Progenitor cell of endocrine pancreas (in vitro differentiated cells): ENCODE measurements around the gene DGCR2. TPM values are rescaled to one million over a fixed set of nuclear protein-coding genes. Genes with fewer than 3 reads are reported as not detected.
"Not testable (repeated sequence)": the region's sequence is repeated elsewhere in the genome, so short reads cannot be mapped to it uniquely, and the experiment has no call there.

ENCODE experiments used
- DNase-seq: peaks from one replicate; pipeline ENCODE4 v3.0.0; 2021; ENCODE audit warnings: low spot score; ENCODE audit not compliant: unreplicated experiment
- H3K27ac Mint-ChIP-seq: 2 replicates; pipeline ENCODE4 v1.8.0; 2021; ENCODE audit warnings: mild to moderate bottlenecking, moderate library complexity, mixed read lengths
- H3K27me3 Mint-ChIP-seq: 2 replicates; pipeline ENCODE4 v1.8.0; 2021; ENCODE audit warnings: mixed read lengths
- H3K36me3 Mint-ChIP-seq: 2 replicates; pipeline ENCODE4 v1.8.0; 2022; ENCODE audit warnings: mixed read lengths; ENCODE audit not compliant: insufficient read depth
- H3K4me1 Mint-ChIP-seq: 2 replicates; pipeline ENCODE4 v1.8.0; 2021; ENCODE audit warnings: low read depth, mixed read lengths
- H3K4me3 Mint-ChIP-seq: 2 replicates; pipeline ENCODE4 v1.8.0; 2021; ENCODE audit warnings: low read depth, mild to moderate bottlenecking, moderate library complexity, mixed read lengths
- H3K9me3 Mint-ChIP-seq: 2 replicates; pipeline ENCODE4 v1.8.0; 2021; ENCODE audit warnings: low read depth, mixed read lengths
- total RNA-seq: library from RNA; stranded (reverse); gene quantifications from 2 replicates; pipeline ENCODE4 v1.2.1, GENCODE V29; 2021
- TF ChIP-seq, protein P1 (sequence below): fragments of 200-600 bp; sonication (generic); IDR thresholded peaks from one replicate; pipeline ENCODE4 v1.5.0; 2021; ENCODE audit warnings: antibody characterized with exemption, mild to moderate bottlenecking; ENCODE audit not compliant: unreplicated experiment

The DGCR2 gene
- total RNA-seq, 1 donor from 2014 or later = 89.1 TPM

DNA sequence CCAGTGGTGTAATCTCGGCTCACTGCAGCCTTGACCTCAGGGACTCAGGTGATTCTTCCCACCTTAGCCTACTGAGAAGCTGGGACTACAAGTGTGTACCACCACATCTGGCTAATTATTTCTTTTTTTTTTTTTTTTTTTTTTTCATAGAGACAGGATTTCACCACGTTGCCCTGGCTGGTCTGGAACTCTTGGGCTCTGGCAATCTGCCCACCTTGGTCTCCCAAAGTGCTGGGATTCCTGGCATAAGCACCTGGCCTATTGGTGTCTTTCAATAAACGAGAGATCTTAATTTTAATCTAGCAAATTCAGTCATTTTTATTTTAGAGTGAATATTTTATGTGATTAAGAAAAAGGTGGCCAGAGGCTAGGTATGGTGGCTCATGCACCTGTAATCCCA lies 40.1 kb downstream of the DGCR2 start:
- H3K4me1 Mint-ChIP-seq = no peaks in the 10 kb centered on the region
- H3K36me3 Mint-ChIP-seq = peaks cover 22% of the 10 kb centered on the region
- no peak overlapping the region for H3K27ac Mint-ChIP-seq
- no peak for DNase-seq
- no peaks in the 10 kb centered on the region for H3K27me3 Mint-ChIP-seq
- TF ChIP-seq, protein P1, sequence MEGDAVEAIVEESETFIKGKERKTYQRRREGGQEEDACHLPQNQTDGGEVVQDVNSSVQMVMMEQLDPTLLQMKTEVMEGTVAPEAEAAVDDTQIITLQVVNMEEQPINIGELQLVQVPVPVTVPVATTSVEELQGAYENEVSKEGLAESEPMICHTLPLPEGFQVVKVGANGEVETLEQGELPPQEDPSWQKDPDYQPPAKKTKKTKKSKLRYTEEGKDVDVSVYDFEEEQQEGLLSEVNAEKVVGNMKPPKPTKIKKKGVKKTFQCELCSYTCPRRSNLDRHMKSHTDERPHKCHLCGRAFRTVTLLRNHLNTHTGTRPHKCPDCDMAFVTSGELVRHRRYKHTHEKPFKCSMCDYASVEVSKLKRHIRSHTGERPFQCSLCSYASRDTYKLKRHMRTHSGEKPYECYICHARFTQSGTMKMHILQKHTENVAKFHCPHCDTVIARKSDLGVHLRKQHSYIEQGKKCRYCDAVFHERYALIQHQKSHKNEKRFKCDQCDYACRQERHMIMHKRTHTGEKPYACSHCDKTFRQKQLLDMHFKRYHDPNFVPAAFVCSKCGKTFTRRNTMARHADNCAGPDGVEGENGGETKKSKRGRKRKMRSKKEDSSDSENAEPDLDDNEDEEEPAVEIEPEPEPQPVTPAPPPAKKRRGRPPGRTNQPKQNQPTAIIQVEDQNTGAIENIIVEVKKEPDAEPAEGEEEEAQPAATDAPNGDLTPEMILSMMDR = no peak
- peaks cover 3% of the 10 kb centered on the region for H3K9me3 Mint-ChIP-seq
- no peak overlapping the region for H3K4me3 Mint-ChIP-seq

DNA sequence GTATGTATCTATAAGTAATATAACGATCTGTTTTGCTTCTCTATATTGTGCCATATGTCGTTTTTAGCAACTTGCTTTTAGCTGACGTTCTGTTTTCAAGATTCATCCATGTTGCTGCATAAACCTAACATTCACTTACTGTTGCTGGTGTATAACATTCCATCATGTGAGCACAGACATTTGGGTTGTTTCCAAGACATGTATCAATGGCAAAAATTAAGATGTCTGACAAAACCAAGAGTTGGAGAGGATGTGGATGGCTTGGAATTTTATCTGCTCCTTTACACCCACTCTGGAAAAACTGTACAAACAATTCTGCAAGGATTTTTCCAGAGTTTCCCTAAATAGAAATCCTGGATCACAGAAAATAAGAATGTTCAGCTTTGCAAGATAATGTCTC lies 40.9 kb downstream of the DGCR2 start:
- Mint-ChIP-seq H3K4me1 (peaks cover 2% of the 10 kb centered on the region), H3K36me3 (peaks cover 20% of the 10 kb centered on the region), H3K27me3 (no peaks in the 10 kb centered on the region), H3K9me3 (peaks cover 3% of the 10 kb centered on the region), H3K27ac (no peak overlapping the region), H3K4me3 (no peak overlapping the region)
- TF ChIP-seq, protein P1 = no peak
- DNase-seq = no peak

DNA sequence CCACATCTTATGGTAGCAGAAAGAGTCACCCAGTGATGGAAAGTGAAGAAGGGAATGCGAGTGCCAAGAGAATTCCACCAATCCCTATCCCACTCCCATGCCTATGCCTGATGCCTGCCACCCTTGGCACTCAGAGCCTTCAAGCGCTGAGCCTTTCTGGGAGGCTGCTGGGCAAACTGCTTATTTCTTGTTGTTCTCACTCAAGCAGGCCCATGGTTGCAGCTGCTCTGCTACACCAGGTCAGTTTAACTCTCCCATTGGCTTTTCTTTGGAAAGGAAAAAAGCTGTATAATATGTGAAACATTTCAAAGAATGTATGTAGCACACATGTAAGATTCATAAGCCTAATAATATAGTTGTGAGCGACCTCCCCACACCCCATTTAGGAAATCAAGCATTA lies 41.4 kb downstream of the DGCR2 start:
- TF ChIP-seq, protein P1 = no peak
- no peak overlapping the region for H3K27ac Mint-ChIP-seq

DNA sequence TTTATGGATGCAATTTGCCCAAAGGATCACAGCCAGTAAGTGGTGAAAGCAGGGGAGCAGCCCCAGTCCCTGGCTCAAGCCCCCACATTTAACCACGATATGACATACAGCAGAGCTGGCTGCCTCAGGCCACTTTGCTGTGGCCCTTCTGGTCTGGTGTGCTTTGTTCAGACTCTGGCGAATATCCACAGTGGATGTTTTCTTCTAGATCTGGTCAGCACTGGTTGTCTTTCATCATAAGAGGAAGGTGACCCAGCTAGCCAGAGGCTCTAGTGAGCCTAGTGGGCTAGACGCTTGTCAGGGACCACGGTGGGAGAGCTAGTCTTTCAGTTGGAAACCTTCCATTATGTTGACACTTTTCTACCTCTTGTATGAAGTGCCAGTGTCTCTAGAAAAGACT lies 42.5 kb downstream of the DGCR2 start:
- TF ChIP-seq, protein P1 = no peak
- Mint-ChIP-seq H3K9me3 (peaks cover 3% of the 10 kb centered on the region), H3K36me3 (peaks cover 18% of the 10 kb centered on the region), H3K27me3 (no peaks in the 10 kb centered on the region), H3K27ac (no peak overlapping the region), H3K4me3 (no peak overlapping the region), H3K4me1 (peaks cover 3% of the 10 kb centered on the region)
- no peak for DNase-seq

More for the DNA sequence above, 41.4 kb downstream of the DGCR2 start:
- no peak for DNase-seq
- peaks cover 3% of the 10 kb centered on the region for H3K9me3 Mint-ChIP-seq
- no peak overlapping the region for H3K4me3 Mint-ChIP-seq
- peaks cover 3% of the 10 kb centered on the region for H3K4me1 Mint-ChIP-seq
- H3K36me3 Mint-ChIP-seq = peaks cover 21% of the 10 kb centered on the region
- no peaks in the 10 kb centered on the region for H3K27me3 Mint-ChIP-seq

DNA sequence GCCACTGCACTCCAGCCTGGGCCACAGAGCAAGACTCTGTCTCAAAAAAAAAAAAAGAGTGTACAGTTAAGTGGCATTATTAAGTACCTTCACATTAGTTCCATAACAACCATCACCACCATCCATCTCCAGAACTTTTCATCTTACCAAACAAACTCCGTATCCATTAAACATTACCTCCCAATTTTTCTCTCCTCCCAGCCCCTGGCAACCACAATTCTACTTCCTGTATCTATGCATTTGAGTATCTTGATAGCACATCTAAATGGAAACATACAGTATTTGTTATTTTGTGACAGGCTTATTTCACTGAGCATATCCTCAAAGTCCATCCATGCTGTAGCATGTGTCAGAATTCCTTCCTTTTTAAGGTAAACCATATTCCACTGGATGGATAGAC lies 46.8 kb downstream of the DGCR2 start:
- Mint-ChIP-seq H3K9me3 (peaks cover 3% of the 10 kb centered on the region), H3K36me3 (peaks cover 18% of the 10 kb centered on the region), H3K27ac (no peak overlapping the region), H3K27me3 (no peaks in the 10 kb centered on the region), H3K4me3 (no peak overlapping the region), H3K4me1 (peaks cover 3% of the 10 kb centered on the region)
- TF ChIP-seq, protein P1 = no peak
- DNase-seq = no peak

DNA sequence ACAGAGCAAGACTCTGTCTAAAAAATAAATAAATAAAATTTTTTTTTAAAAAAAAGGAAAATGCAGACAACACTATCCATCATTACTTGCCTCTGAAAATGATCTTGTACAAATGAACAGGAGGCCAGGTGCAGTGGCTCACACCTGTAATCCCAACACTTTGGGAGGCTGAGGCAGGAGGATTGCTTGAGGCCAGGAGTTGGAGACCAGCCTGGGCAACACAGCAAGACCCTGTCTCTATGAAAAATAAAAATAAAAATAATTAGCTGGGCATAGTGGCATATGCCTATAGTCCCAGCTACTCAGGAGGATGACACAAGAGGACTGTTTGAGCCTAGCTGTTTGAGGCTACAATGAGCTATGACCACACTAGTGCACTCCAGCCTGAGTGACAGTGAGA lies 49.4 kb downstream of the DGCR2 start:
- H3K9me3 Mint-ChIP-seq, H3K4me1 Mint-ChIP-seq, H3K27ac Mint-ChIP-seq, H3K27me3 Mint-ChIP-seq, H3K4me3 Mint-ChIP-seq, DNase-seq: not testable (repeated sequence)
- peaks cover 22% of the 10 kb centered on the region for H3K36me3 Mint-ChIP-seq
